Coronary artery (tissue), 2 donors: ENCODE data around the gene ARL2.

Experiments
- DNase-seq: peaks from one replicate; pipeline ENCODE4 v3.0.0-alpha.2; 2017; ENCODE audit warnings: low spot score
- H3K27ac ChIP-seq, 2 donors: fragments of 200-600 bp; sonication (generic); one replicate each; pipeline ENCODE4 v1.5.1; 2016 to 2019
- H3K4me3 ChIP-seq: fragments of 200-600 bp; sonication (generic); 2 replicates; pipeline ENCODE4 v1.5.1; 2016; ENCODE audit warnings: mild to moderate bottlenecking, moderate library complexity
- TF ChIP-seq, protein P1 (sequence below): fragments of 200-600 bp; sonication (generic); IDR thresholded peaks from one replicate; pipeline ENCODE4 v1.5.1; 2019; ENCODE audit warnings: antibody characterized with exemption

The ARL2 gene

GRCh38 chr11:65013888-65014725 lies at the start of gene ARL2:
Gene ARL2, plus strand, starts transcription at chr11:65014160. Its CDS starts 48 bp downstream, at chr11:65014208.
- Histone ChIP-seq H3K27ac (peak within 1 kb of the TSS; percentile 96 to 98), H3K4me3 (peak within 1 kb of the TSS; percentile 84)
- DNase-seq: peak; percentile 93
- TF ChIP-seq, protein P1, sequence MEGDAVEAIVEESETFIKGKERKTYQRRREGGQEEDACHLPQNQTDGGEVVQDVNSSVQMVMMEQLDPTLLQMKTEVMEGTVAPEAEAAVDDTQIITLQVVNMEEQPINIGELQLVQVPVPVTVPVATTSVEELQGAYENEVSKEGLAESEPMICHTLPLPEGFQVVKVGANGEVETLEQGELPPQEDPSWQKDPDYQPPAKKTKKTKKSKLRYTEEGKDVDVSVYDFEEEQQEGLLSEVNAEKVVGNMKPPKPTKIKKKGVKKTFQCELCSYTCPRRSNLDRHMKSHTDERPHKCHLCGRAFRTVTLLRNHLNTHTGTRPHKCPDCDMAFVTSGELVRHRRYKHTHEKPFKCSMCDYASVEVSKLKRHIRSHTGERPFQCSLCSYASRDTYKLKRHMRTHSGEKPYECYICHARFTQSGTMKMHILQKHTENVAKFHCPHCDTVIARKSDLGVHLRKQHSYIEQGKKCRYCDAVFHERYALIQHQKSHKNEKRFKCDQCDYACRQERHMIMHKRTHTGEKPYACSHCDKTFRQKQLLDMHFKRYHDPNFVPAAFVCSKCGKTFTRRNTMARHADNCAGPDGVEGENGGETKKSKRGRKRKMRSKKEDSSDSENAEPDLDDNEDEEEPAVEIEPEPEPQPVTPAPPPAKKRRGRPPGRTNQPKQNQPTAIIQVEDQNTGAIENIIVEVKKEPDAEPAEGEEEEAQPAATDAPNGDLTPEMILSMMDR: peak; percentile 98

DNA sequence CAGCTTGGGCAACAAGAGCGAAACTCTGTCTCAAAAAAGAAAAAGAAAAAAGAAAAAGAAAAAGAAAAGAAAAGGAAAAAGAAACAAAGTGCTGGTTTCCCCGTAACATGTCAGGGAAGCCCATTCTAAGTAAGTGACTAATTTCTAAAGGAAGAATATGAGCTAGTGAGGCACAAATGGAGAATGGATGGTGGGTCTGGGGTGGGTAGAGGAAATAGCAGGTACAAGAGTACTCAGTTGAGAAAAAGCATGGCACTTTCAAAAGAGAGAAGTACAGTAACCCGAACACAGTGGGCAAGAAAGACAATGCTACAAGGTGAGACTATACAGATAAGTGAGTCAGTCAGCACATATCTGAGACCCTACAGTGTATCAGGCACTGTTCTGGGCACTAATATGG lies 46.6 kb upstream of the ARL2 start:
- TF ChIP-seq, protein P1: no peak
- Histone ChIP-seq H3K27ac (no peak overlapping the region), H3K4me3 (no peak overlapping the region)
- DNase-seq: no peak

DNA sequence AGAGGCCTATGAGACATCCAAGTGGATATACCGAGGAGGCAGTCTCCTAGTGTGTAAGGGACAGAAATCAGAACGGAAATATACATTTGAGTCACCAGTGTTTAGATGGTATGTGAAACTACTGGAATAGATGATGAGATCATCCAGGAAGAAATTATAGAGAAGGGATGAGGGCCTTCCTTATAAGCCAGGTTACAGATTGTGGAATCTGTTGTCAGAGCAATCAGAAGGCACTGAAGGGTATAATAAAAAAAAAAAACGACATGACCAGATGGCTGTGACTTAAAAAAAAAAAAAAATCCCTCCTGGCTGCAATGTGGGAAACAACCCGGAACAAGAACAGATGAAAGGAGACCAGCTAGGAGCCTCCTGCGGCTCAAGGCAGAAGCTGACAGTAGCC lies 44.8 kb upstream of the ARL2 start:
- no peak overlapping the region for H3K27ac ChIP-seq
- no peak overlapping the region for H3K4me3 ChIP-seq
- DNase-seq: no peak
- TF ChIP-seq, protein P1: no peak

DNA sequence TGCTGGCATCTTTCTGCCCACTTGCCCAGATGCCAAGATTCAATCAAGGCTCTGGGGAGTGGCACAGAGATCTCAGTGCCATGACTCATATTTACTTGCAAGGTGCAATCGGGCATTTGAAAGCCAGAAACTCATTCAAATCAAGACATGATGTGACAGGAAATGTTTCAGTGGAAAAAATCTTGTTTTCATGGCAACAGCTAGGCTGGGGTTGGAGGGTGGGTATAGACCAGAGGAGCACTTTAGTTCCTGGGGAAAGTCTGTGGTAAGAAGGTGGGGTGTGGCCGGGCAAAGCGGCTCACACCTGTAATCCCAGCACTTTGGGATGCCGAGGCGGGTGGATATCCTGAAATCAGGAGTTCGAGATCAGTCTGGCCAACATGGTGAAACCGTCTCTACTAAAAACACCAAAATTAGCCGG lies 43.2 kb upstream of the ARL2 start:
- no peak for DNase-seq

GRCh38 chr11:64971421-64972233 lies 42.3 kb upstream of the ARL2 start, which contains the start of gene MAJIN:
Gene MAJIN, minus strand, starts transcription at chr11:64972108. Its CDS starts 12,703 bp downstream, at chr11:64959405.
- Histone ChIP-seq H3K27ac (no peak within 1 kb of the TSS), H3K4me3 (peak within 1 kb of the TSS; percentile 58)
- TF ChIP-seq, protein P1: no peak
- no peak for DNase-seq

More for the DNA sequence above, 43.2 kb upstream of the ARL2 start:
- TF ChIP-seq, protein P1: no peak
- Histone ChIP-seq H3K27ac (no peak overlapping the region), H3K4me3 (no peak overlapping the region)

DNA sequence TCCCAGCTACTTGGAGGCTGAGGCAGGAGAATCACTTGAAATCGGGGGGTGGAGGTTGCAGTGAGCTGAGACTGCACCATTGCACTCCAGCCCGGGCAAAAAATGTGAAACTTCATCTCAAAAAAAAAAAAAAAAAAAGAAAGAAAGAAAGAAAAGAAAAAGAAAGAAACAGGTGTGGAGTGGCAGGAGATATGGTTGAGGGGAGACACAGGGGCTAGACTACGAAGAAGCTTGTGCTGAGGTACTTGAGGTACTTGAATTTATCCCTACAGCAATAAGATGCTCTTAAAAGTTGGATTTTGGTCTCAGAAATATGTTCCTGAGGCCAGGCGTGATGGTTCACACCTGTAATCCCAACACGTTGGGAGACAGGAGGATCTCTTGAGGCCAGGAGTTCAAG lies 39.8 kb upstream of the ARL2 start:
- H3K4me3 ChIP-seq: no peak overlapping the region
- DNase-seq: no peak
- TF ChIP-seq, protein P1: no peak
- H3K27ac ChIP-seq: no peak overlapping the region
